ENCODE measurements around the gene PGF. TPM values are rescaled to one million over a fixed set of nuclear protein-coding genes. Genes with fewer than 3 reads are reported as not detected.

The PGF gene
- polyA plus RNA-seq, 6 donors from 2014 or later = 0.13 to 0.65 (median 0.15) TPM; not detected in 2

DNA sequence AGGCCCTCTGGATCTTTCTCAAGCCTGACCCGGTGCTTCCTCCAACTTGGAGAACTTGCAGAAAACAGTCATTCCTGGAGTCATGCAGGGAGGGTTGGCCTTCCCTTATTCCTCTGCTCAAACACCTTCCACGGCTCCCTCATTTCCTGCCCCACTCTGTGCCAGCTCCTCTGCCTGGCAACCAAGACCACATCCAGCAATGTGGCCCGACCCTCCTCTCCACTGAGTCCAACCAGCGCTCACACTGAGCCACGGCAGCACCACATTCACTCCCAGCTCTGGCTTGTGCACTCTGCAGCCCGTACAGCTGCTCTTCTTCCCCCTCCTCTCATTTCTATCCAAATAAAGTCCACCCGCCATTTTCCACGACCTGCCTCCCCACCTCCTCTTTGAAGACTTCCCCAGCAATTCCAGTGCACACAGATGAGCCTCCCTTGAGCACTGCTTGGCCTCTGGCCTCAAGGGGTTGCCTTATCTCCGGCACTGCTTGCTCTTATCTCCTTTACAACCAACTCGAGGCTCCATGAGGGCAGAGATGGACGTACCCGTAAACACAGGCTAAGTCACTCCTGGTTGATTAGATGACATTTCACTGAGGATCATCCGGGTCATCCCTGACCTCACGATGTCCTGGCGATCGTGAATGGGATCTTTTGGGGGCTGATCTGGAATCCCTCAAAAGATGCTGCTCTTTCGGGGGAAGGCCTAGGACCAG, 5.4 kb downstream of the PGF start:
- DNase-seq (no peak), ATAC-seq (ENCODE audit: low read depth in 2 of 2) (no peak)
- Mint-ChIP-seq H3K9me3 (peaks cover 0 to 1% (median 0%) of the 10 kb centered on the region in 7 donors), H3K4me1 (peaks cover 8 to 12% (median 11%) of the 10 kb centered on the region in 3 donors), H3K27ac (peak overlapping the region in 2 of 6 donors; percentile 22 to 71), H3K4me3 (peak overlapping the region in 1 of 8 donors; percentile 57), H3K27me3 (peaks cover 10 to 19% (median 18%) of the 10 kb centered on the region in 3 donors), H3K36me3 (no peaks in the 10 kb centered on the region)

DNA sequence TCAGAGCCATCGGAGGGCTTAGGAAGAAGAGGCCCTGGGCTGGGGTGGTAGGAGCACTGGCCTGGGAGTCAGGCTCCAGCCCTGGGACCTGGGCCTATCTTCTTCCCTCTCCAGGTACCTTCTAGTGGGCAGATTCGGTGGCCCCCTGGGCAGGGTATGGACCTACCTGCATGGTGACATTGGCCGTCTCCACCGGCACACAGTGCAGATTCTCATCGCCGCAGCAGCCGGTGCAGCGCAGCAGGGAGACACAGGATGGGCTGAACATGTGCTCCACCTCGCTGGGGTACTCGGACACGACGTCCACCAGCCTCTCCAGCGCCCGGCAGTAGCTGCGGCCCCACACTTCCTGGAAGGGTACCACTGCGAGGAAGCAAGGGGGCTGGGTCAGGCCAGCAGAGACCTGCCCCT, 6.2 kb downstream of the PGF start:
- Mint-ChIP-seq H3K27ac (peak overlapping the region in 1 of 6 donors; percentile 6), H3K4me1 (peaks cover 8 to 12% (median 11%) of the 10 kb centered on the region in 3 donors), H3K27me3 (peaks cover 10 to 18% (median 15%) of the 10 kb centered on the region in 3 donors), H3K4me3 (no peak overlapping the region), H3K9me3 (peaks cover 0 to 1% (median 0%) of the 10 kb centered on the region in 7 donors), H3K36me3 (no peaks in the 10 kb centered on the region)
- no peak for ATAC-seq (ENCODE audit: low read depth in 2 of 2)
- DNase-seq = no peak

GRCh38 chr14:74948228-74949175, 6.9 kb downstream of the PGF start:
- no peaks in the 10 kb centered on the region for H3K36me3 Mint-ChIP-seq
- no peak overlapping the region for H3K4me3 Mint-ChIP-seq

DNA sequence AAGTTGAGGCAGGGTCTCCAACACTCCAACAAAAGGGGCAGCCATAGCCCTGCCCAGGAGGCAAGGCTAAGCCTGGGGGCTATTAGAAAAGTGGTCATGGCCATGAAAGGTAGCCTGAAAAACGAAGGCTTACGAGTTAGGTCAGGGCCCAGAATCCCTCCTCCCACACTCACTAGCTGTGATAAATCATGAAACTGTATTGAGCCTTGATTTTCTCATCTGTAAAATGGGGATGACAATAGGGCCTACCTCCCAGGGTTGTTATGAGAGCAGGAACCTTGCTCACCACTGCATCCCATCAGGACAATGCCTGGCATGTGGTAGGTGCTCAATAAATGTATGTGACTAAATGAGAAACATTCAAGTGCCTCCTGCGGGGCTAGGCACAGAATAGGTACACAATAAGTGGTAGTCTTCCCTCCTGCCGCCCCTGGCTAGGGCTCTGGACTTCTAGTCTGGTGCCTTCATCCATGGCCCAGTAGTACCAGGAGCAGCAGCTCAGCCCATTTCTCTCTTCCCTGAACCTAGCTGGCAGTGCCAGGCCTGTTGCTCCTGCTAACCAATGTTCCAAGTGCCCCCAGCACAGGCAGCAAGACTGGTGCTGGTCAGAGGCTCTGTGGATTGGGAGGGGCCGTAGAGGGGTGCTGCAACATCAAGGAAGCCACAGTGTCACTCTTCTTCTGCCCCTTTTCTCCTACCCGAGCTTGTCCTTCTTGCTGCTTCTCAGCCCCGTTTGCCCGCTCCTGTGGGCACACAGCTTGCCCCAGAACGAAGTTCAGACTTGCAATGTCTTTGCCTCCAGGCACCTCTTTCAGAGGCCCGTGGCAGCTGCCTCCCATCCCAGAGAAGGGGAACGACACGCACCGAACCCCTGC, 7.8 kb downstream of the PGF start:
- H3K27ac Mint-ChIP-seq = peak overlapping the region in 1 of 6 donors; percentile 80
- H3K4me1 Mint-ChIP-seq = peaks cover 13 to 19% (median 15%) of the 10 kb centered on the region in 3 donors
- H3K9me3 Mint-ChIP-seq = peaks cover 0 to 1% (median 0%) of the 10 kb centered on the region in 7 donors
- peaks cover 5 to 10% (median 8%) of the 10 kb centered on the region in 3 donors for H3K27me3 Mint-ChIP-seq
- DNase-seq = no peak
- H3K36me3 Mint-ChIP-seq = no peaks in the 10 kb centered on the region
- ATAC-seq (ENCODE audit: low read depth in 2 of 2) = no peak
- no peak overlapping the region for H3K4me3 Mint-ChIP-seq

More at GRCh38 chr14:74948228-74949175, 6.9 kb downstream of the PGF start:
- ATAC-seq (ENCODE audit: low read depth in 2 of 2) = no peak
- no peak for DNase-seq
- Mint-ChIP-seq H3K27ac (peak overlapping the region in 1 of 6 donors; percentile 6), H3K4me1 (peaks cover 8 to 12% (median 11%) of the 10 kb centered on the region in 3 donors), H3K27me3 (peaks cover 7 to 14% (median 12%) of the 10 kb centered on the region in 3 donors), H3K9me3 (peaks cover 0 to 1% (median 0%) of the 10 kb centered on the region in 7 donors)

DNA sequence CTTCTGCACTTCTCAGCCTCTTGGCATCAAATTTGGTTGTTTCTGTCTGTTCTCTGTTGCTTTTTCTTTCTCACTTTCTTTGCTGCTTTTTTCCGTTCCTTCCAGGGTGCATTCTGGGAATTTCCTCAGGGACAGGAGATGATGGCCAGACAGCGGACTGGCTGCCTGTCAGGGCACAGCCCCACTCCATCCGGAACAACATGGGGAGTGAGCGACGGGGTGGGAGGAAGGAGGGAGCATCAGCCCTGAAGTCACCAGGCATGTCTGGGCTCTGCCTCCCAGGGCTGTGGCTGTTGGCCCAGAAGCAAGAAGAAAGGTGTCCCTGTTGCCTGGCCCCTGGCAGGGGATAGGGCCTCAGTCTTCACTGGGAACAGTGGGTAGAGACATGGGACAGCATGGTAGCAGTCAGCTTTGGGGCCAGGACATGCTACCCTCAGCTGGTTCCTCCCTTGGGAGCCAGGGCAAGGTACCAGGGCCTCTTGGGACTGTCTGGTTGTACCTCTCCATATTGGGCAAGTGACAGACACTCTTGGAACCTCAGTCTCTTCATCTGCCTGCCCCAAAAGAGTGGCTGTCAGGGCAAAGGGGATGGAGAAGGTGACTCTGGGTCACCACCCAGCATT, 8.6 kb downstream of the PGF start:
- Mint-ChIP-seq H3K4me3 (peak overlapping the region in 1 of 8 donors; percentile 17), H3K4me1 (peaks cover 21 to 28% (median 23%) of the 10 kb centered on the region in 3 donors), H3K36me3 (no peaks in the 10 kb centered on the region), H3K27ac (peak overlapping the region in 1 of 6 donors; percentile 19), H3K9me3 (peaks cover 0 to 1% (median 0%) of the 10 kb centered on the region in 7 donors), H3K27me3 (peaks cover 5 to 10% (median 8%) of the 10 kb centered on the region in 3 donors)
- no peak for DNase-seq
- ATAC-seq (ENCODE audit: low read depth in 2 of 2) = peak in 1 of 2 donors; percentile 10

DNA sequence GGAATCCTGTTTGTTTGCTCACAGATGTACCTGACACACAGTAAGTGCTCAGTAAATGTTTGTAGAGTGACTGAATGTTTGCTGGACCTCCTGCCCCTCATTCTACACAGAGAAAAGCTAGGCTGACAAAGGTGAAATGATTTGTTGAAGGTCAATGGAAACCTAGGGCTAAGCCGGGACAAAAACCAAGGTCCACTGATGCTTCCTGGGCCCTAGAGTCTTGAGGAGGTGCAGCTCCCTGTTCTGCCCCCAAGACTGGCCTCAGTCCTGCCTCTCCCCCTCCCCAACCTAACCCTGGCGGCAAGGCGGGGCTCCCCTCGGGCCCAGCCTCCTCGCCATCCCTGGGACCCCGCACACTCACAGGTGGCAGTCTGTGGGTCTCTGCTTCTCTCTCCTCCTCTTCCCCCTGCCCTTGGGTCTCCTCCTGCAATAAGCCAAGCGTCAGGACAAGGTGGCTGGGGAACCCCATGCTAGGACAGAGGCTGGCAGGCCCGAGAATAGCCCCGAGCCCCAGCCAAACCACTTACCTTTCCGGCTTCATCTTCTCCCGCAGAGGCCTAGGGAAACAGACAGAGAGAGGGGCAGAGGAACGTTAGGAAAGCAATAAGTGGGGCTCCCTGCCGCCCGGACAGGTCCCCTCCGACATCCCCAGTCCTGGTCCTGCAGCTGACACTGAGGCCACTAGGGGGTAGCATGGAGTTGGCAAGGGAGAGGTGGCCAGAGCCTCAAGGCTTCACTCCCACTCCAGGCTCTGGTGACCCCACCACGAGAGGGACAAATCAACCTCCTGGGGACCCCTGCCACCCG, 9.3 kb downstream of the PGF start:
- peak overlapping the region in 3 of 6 donors; percentile 19 to 40 (median 38) for H3K27ac Mint-ChIP-seq
- peak; percentile 56 for DNase-seq
- H3K4me3 Mint-ChIP-seq = peak overlapping the region in 4 of 8 donors; percentile 12 to 61 (median 33)
- ATAC-seq (ENCODE audit: low read depth in 2 of 2) = peak; percentile 69 to 74
- H3K36me3 Mint-ChIP-seq = no peaks in the 10 kb centered on the region
- peaks cover 0 to 1% (median 0%) of the 10 kb centered on the region in 7 donors for H3K9me3 Mint-ChIP-seq
- peaks cover 28 to 35% (median 30%) of the 10 kb centered on the region in 3 donors for H3K4me1 Mint-ChIP-seq
- H3K27me3 Mint-ChIP-seq = peaks cover 5 to 10% (median 8%) of the 10 kb centered on the region in 3 donors

DNA sequence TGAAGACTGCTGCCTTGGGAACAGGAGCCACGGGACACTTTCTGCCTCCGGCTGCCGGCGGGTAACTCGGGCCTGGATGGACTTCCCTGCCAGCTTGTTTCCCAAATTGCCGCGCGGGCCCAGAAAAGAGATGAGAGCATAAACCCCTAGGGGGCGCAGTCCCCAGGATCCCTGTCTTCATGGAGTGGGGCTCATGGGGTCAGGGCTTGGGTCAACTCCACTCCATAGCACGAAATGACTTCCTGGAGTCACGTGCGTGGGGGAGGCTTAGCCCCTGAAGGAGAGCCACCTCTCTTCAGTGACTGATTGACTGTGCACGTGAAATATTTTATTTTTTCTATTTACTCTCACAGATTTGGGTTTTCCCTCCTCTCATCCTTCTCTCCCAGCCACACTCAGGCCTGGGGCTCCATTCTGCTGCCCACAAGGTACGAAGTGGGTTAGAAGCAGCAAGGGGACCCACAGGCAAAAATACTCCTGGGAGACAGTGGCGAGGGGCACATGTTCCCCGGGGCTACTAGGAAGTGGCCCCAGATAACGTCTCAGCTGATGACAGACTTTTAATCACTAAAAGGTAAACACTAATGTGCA, 10.0 kb downstream of the PGF start:
- DNase-seq (no peak), ATAC-seq (ENCODE audit: low read depth in 2 of 2) (no peak)
- H3K27me3 Mint-ChIP-seq = peaks cover 5 to 9% (median 7%) of the 10 kb centered on the region in 3 donors
- peaks cover 0 to 1% (median 0%) of the 10 kb centered on the region in 7 donors for H3K9me3 Mint-ChIP-seq
- no peaks in the 10 kb centered on the region for H3K36me3 Mint-ChIP-seq
- no peak overlapping the region for H3K27ac Mint-ChIP-seq
- H3K4me1 Mint-ChIP-seq = peaks cover 35 to 40% (median 37%) of the 10 kb centered on the region in 3 donors
- no peak overlapping the region for H3K4me3 Mint-ChIP-seq

DNA sequence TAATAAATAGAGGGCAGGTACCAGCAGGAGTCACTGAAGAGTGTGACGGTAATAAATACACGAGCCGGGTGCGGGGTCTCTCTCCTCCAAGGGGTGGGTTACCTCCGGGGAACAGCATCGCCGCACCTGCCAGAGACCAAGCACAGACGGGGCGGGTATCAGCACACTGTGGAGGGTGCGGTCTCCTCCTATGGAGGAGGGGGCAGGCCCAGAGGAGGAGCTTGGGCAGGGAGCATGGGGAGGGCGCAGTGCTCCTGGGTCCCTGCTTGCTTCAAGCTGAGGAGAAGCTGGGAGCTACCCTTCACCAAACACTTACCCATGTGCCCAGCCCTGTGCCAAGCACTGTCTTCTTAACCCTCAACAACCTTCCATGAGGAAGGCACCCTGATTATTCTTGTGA, 12.8 kb downstream of the PGF start:
- Mint-ChIP-seq H3K4me3 (peak overlapping the region; percentile 40 to 80 (median 72)), H3K9me3 (peaks cover 0 to 1% (median 0%) of the 10 kb centered on the region in 7 donors), H3K4me1 (peaks cover 55 to 57% (median 56%) of the 10 kb centered on the region in 3 donors), H3K27ac (peak overlapping the region in 5 of 6 donors; percentile 77 to 93 (median 87)), H3K36me3 (no peaks in the 10 kb centered on the region), H3K27me3 (no peaks in the 10 kb centered on the region)
- ATAC-seq (ENCODE audit: low read depth in 2 of 2) (no peak), DNase-seq (no peak)

- Mint-ChIP-seq H3K9me3 (peaks cover 0 to 1% (median 0%) of the 10 kb centered on the region in 7 donors), H3K27me3 (no peaks in the 10 kb centered on the region), H3K4me1 (peaks cover 55 to 57% (median 56%) of the 10 kb centered on the region in 3 donors), H3K27ac (peak overlapping the region; percentile 82 to 94 (median 91)), H3K4me3 (peak overlapping the region; percentile 65 to 88 (median 77)), H3K36me3 (no peaks in the 10 kb centered on the region)
- ATAC-seq (ENCODE audit: low read depth in 2 of 2) (no peak), DNase-seq (no peak)
Measured at GRCh38 chr14:74942181-74942580, 13.2 kb downstream of the PGF start.

GRCh38 chr14:74941676-74942097, 13.7 kb downstream of the PGF start:
- H3K36me3 Mint-ChIP-seq = no peaks in the 10 kb centered on the region
- ATAC-seq (ENCODE audit: low read depth in 2 of 2) = peak; percentile 7 to 9
- peak overlapping the region; percentile 87 to 94 (median 91) for H3K27ac Mint-ChIP-seq
- peak; percentile 19 for DNase-seq
- peak overlapping the region; percentile 65 to 88 (median 77) for H3K4me3 Mint-ChIP-seq
- H3K4me1 Mint-ChIP-seq = peaks cover 52 to 57% (median 54%) of the 10 kb centered on the region in 3 donors
- H3K9me3 Mint-ChIP-seq = peaks cover 0 to 1% (median 0%) of the 10 kb centered on the region in 7 donors
- H3K27me3 Mint-ChIP-seq = no peaks in the 10 kb centered on the region

GRCh38 chr14:74940956-74941565, 14.3 kb downstream of the PGF start:
- Mint-ChIP-seq H3K36me3 (no peaks in the 10 kb centered on the region), H3K4me1 (peaks cover 46 to 53% (median 51%) of the 10 kb centered on the region in 3 donors), H3K27me3 (no peaks in the 10 kb centered on the region), H3K4me3 (peak overlapping the region; percentile 19 to 88 (median 76)), H3K9me3 (no peaks in the 10 kb centered on the region), H3K27ac (peak overlapping the region in 5 of 6 donors; percentile 87 to 94 (median 92))
- ATAC-seq (ENCODE audit: low read depth in 2 of 2) = no peak
- no peak for DNase-seq

Data from naive B cell (primary cell).